IPS DF 19.7 (cell line): ENCODE results near the gene GALNT1.
"Not testable (repeated sequence)": the region's sequence is repeated elsewhere in the genome, so short reads cannot be mapped to it uniquely, and the experiment has no call there.

Source experiments
- DNase-seq: peaks from one replicate; pipeline ENCODE4 v3.0.0-alpha.2; 2013; ENCODE audit warnings: low read depth, low spot score

Gene GALNT1

GRCh38 chr18:35581546-35581897 is at the start of gene GALNT1:
Gene GALNT1, plus strand, starts transcription at chr18:35581740. Its CDS starts 72,923 bp downstream, at chr18:35654663.
- DNase-seq, result no peak

DNA sequence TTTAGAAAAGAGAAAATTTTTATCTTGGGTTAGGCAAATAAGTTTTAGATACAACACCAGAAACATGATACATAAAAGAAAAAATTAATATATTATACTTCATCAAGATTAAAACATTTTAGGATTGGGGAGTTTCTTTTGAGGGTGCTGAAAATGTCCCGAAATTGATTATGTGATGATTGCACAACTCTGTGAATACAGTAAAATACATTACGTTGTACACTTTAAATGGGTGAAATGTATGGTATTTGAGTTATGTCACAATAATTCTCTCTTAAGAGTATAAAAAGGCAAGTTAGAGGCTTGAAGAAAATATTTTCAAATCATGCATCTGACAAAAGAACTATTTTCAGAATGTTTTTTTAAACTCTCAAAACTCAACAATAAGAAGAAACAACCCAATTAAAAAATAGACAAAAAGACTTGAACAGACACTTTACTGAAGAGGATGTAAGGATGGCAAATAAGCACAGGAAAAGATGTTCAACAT is 47.6 kb upstream of the GALNT1 start:
- no peak for DNase-seq

DNA sequence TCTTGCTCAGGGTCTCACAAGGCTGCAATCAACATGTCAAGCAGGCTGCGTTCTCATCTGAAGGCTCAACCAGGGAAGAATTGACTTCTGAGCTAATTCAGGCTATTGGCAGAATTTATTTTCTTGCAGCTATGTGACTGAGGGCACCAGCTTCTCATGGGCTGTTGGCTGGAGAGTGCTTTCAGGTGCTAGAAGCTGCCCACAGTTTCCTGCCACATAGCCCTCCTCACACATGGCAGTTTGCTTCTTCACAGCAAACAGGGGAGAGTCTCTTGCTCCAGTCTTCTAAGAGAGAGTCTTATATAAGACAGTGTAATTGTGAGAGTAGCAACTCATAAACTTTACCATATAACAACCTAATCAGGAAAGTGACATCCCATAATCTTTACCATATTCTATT is 46.2 kb upstream of the GALNT1 start:
- DNase-seq, result no peak

GRCh38 chr18:35542356-35542755 is 39.2 kb upstream of the GALNT1 start:
- no peak for DNase-seq

DNA sequence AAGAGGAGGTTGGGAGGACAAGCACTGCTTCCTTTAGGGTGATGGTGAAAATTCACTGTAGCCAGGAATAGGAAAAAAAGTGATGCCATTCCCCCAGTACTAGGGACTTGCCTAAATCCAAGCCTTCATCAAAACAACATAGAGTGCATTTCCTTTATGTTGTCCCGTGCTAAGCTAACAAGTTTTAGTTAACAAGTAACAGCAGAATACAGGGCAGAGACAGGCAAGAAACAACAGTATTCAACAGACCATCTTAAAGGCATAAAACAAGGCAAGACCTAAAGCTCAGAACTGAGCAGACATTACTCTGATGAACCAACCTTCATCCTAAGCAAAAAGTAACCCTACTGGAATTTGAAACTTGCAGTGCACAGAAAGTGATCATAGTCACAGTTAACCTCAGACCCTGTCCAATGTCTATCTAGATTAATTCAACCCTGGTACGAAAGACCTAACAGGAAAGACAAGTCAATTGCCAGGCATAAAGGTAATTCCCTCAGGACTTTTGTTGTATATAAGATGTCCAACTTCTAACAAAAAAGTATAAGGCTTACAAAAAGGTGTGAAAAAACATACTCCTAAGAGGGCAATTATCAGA is 34.4 kb upstream of the GALNT1 start:
- no peak for DNase-seq

- DNase-seq, result no peak
These were observed 32.0 kb upstream of the GALNT1 start for GRCh38 chr18:35549564-35549963.

GRCh38 chr18:35553300-35553699 is 28.2 kb upstream of the GALNT1 start:
- DNase-seq, result no peak

- not testable (repeated sequence) for DNase-seq
These were observed 26.0 kb upstream of the GALNT1 start for GRCh38 chr18:35555538-35555937.

DNA sequence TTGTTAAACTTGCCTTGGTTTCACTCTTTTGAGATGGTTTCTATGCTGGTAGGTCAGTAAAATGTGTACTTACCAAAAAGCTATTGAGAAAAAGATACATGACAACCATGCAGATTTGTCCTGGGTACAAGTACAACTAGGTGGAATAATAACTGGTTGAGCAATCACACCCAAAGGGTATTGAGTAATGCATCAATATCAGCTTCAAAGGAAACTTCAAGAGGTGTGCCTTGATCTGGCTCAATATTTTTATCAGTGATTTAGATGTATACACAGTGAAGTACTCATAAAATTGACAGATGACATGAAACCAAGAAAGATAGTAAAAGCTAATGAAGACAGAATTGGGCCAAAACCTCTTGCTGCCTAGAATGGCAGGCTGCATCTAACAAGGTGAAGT is 21.7 kb upstream of the GALNT1 start:
- DNase-seq, result no peak

DNA sequence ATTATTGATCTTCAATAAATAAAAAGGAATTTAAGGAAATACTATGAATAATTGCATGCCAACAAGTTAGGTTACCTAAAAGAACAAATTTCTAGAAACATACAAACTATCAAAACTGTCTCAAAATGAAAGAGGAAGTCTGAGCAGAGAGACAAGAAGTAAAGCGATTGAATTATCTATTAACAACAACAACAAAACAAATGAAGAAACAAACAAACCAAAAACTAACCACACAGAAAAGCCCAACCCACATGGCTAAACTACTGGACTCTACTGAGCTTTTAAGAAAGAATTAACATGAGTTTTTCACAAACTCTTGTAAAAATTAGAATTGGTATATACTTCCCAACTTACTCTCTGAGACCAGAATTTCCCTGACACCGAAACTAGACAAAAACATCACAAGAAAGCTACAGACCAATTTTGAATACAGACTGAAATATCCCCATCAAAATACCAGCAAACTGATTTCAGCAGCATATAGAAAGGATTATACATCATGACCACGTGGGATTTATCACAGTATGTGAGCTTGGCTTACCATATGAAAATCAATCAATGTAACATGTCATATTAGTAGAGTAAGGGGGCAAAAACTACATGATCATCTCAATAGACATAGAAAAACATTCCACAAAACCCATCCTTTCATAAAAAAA is 16.6 kb upstream of the GALNT1 start:
- DNase-seq, result no peak

DNA sequence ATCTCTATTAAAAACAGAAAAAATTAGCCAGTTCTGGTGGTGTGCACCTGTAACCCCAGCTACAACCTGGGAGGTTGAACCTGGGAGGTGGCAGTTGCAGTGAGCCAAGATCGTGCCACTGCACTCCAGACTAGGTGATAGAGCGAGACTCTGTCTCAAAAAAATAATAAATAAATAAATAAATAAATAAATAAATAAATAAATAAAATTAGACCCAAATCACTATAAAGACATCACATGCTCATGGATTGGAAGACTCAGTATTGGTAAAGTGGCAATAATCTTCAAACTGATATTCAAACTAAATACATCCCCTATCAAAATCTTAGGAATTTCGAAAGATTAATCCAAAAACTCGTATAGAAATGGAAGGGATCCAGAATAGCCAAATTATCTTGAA is 15.5 kb upstream of the GALNT1 start:
- DNase-seq, result no peak

- DNase-seq, result no peak
These were observed 11.4 kb upstream of the GALNT1 start for GRCh38 chr18:35570182-35570581.

GRCh38 chr18:35571138-35571537 is 10.4 kb upstream of the GALNT1 start:
- DNase-seq, result no peak

DNA sequence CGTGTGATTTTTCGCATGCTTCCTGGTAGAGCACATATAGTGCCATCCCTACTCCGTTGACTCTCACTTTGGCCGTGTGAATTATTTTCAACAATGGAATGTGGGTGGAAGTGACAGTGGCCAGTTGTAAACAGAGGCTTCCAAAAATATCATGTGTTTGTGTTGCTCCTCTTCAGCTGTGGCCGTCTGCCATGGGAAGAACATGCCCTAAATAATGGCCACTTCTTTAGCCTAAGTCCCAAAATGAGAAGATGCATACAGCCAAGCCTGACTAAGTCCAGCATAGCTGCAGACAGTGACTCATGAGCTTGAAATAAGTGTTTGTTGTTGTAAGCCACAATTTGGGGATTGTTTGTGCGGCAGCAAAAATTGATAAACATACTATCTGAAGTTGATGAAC is 8.9 kb upstream of the GALNT1 start:
- no peak for DNase-seq

- DNase-seq, result no peak
These were observed 8.0 kb upstream of the GALNT1 start for GRCh38 chr18:35573531-35573930.

DNA sequence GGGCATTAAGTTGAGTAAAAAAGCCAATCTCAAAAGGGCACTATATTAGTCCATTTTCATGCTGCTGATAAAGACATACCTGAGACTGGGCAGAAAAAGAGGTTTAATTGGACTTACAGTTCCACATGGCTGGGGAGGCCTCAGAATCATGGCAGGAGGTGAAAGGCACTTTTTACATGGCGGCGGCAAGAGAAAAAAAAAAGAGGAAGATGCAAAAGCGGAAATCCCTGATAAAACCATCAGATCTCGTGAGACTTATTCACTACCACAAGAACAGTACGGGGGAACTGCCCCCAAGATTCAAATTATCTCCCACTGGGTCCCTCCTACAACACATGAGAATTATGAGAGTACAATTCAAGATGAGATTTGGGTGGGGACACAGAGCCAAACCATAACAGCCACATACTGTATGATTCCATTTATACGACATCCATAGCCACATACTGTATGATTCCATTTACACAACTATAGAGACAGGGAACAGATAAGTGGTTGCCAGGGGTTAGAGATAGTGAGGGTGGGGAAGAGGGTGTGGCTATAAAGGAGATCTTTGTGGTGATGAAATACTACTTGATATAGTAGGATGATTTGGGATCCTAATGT is 5.2 kb upstream of the GALNT1 start:
- DNase-seq, result not testable (repeated sequence)

DNA sequence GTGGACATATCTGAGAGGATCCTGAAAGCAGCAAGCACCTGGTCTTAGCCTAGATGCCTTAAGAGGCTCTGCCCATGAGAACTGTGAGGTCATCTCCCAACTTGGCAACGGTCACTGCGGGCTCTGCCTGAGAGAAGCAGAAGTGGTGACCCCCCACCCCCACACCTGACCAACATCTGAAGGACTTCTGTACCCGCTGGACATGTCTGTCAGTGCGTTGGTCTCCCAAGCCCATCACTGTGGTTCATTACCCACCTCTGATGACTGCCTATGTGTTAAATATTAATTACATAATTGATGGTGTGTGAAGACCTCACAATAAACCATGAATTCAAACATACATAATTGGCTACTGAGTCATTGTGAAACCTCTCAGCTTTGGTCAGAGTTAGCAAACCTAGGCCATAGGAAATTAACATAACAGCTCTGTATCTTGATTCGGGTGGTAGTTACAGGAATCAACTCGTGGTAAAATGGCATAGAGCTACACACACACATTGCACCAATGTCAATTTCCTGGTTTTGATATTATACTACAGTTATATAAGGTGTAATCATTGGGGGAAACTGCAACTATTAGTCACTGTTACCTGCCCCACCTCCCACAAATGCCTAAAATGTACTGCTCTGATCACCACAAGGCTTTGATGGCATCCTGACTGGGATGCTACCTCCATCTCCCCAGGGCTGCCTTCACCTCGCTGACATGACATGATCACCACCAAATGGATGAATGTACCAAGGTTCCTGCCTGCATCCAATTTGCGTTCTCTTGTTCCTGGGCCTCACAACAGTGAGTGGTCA is 4.3 kb upstream of the GALNT1 start:
- DNase-seq, result no peak

- DNase-seq, result no peak
These were observed 3.1 kb upstream of the GALNT1 start for GRCh38 chr18:35578481-35578880.

DNA sequence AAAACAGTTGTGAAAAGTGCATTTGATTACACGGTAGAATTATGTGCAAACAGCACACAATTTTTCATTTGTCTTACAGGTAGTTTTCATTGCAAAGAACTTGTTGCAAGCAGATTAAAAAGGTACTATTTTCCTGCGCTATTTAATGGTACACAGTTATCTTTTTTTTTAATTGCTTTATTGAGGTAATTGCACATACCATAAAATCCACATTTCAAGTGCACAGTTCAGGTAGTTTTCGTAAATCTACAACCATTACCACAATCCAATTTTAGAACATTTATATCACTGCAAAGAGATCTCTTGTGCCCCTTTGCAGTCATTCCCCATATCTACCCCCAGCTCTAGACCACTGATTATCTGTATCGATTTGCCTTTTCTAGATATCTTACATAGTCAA is 2.6 kb upstream of the GALNT1 start:
- no peak for DNase-seq

DNA sequence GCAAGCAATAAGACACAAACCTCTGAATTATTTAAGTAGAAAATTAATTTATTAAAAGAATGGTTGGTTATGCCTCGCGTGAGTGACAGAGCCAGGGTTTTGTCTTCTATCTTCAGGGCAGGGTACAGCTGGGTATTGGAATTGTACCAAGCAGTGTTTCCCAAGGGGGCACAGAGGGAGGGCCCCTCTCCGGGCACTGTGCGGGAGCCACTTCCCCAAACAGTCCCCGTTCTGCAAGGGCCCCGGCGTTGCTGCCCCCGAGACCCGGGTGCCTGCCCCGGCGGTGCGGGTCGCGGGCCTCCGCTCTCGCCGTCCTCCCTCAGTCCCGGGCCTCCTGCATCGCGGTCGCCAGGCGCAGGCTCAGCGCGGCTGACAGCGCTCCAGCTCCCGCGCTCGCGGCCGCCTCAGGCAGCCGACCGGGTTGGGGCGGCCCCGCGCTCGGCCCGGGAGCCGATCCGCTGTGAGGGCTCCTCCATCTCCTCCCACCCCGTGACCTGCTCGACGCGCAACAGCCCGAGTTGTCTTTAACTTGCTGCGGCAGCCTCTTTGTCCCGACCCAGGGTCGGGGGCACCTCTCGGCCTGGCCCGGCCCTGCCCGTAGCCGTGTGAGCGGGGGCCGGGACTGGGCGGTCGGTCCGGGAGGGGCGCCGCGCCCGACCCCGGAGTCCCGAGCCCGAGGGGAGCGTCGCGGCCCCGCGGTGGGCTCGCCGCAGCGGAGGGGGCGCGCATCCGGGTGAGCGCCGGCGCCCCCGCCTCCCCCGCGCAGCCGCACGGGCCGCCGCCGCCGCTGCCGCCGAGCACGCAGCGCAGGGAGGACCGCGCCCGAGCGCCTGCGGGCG is 620 bp upstream of the GALNT1 start:
- no peak for DNase-seq

DNA sequence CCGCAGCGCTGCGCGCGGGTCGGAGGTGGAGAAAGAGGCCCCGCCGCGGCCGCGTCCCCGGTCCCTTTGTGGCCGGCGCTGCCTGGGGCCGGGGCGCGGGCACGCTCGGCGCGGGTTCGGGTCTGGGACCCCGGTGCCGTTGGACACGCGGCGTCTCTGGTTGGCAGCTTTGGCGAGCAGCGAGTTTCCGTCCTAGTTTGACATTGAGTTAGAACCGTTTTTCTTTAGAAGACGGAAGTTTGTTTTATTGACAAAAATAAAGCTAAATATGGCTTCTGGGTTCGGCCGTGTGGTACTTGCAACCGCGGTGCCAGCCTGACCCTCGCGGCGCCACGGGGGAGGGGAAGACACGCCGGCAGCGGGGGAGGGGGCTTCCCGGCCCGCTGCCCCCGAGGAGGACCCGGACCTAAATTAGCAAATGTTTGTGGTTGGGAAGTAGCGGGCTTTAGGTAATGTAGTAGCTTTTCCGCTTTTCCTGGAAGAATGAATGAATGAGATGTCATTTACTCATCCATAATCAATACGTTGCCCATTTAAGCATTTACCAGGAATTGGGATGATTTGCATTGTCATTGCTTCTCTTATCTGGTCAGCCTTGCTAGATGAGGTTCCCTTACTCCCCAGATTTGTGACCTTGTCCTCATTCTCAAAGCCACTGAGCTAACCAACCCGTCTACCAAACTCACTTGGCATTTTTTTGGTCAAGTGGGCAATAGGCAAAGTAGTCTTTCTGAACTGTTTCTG is 530 bp downstream of the GALNT1 start:
- DNase-seq, result no peak
